Activated naive CD4-positive, alpha-beta T cell (primary cell): ENCODE data around the gene PCDHGA6.
"Not testable (repeated sequence)": the region's sequence is repeated elsewhere in the genome, so short reads cannot be mapped to it uniquely, and the experiment has no call there.

Experiments used
- DNase-seq, 4 experiments: peaks; one replicate each; lab custom pipeline; 2025; lab: John Stamatoyannopoulos, UW

Gene PCDHGA6

DNA sequence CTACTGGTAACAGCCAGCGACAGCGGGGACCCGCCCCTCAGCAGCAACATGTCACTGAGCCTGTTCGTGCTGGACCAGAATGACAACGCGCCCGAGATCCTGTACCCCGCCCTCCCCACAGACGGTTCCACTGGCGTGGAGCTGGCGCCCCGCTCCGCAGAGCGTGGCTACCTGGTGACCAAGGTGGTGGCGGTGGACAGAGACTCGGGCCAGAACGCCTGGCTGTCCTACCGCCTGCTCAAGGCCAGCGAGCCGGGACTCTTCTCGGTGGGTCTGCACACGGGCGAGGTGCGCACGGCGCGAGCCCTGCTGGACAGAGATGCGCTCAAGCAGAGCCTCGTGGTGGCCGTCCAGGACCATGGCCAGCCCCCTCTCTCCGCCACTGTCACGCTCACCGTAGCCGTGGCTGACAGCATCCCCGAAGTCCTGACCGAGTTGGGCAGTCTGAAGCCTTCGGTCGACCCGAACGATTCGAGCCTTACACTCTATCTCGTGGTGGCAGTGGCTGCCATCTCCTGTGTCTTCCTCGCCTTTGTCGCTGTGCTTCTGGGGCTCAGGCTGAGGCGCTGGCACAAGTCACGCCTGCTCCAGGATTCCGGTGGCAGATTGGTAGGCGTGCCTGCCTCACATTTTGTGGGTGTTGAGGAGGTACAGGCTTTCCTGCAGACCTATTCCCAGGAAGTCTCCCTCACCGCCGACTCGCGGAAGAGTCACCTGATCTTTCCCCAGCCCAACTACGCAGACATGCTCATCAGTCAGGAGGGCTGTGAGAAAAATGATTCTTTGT is 20.9 kb downstream of the PCDHGA6 start:
- DNase-seq = not testable (repeated sequence)

DNA sequence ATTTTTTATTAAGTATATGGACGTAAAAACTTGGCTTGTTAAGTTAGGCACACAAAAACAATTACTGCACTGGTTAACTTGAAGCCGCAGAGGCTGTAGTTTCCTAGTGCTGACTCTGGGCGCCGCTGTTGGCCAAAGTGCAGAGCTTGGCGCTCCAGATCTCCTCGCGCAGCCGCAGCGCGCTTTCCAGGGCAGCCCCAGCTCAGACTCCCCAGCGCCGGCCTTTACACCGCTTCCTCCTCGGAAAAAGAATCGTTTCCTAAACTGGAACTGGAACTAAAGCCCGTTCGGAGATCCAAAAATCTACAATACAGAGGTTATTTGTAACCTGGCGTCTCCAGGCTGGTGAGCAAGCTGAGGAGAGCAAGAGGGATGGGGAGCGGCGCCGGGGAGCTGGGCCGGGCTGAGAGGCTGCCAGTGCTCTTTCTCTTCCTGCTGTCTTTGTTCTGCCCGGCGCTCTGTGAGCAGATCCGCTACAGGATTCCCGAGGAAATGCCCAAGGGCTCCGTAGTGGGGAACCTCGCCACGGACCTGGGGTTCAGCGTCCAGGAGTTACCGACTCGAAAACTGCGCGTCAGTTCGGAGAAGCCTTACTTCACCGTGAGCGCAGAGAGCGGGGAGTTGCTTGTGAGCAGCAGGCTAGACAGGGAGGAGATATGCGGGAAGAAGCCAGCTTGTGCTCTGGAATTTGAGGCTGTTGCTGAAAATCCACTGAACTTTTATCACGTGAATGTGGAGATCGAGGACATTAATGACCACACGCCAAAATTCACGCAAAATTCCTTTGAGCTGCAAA is 24.3 kb downstream of the PCDHGA6 start, which contains the start of gene PCDHGB5:
Gene PCDHGB5 (plus strand): TSS at position 192 of the 796 bp plus-strand sequence. CDS start 181 bp downstream, at position 373.
- DNase-seq = not testable (repeated sequence)

DNA sequence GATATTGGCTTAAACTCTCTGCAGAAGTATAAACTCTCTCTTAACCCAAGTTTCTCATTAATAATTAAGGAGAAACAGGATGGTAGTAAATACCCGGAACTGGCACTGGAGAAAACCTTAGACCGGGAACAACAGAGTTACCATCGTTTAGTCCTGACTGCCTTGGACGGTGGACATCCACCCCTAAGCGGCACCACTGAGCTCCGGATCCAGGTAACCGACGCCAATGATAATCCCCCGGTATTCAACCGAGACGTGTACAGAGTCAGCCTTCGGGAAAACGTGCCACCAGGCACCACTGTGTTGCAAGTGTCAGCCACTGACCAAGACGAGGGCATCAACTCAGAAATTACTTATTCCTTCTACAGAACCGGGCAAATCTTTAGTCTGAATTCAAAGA is 24.9 kb downstream of the PCDHGA6 start:
- DNase-seq = no peak

DNA sequence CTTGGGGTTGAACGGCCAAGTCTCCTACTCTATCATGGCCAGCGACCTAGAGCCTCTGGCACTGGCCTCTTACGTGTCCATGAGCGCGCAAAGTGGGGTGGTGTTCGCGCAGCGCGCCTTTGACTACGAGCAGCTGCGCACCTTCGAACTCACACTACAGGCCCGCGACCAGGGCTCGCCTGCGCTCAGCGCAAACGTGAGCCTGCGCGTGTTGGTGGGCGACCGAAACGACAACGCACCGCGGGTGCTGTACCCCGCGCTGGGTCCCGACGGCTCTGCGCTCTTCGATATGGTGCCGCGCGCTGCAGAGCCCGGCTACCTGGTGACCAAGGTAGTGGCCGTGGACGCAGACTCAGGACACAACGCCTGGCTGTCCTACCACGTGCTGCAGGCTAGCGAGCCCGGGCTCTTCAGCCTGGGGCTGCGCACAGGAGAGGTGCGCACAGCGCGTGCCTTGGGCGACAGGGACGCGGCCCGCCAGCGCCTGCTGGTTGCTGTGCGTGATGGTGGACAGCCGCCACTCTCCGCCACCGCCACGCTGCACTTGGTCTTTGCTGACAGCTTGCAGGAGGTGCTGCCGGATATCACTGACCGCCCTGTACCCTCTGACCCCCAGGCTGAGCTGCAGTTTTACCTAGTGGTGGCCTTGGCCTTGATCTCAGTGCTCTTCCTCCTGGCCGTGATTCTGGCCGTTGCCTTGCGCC is 26.0 kb downstream of the PCDHGA6 start:
- DNase-seq = no peak

DNA sequence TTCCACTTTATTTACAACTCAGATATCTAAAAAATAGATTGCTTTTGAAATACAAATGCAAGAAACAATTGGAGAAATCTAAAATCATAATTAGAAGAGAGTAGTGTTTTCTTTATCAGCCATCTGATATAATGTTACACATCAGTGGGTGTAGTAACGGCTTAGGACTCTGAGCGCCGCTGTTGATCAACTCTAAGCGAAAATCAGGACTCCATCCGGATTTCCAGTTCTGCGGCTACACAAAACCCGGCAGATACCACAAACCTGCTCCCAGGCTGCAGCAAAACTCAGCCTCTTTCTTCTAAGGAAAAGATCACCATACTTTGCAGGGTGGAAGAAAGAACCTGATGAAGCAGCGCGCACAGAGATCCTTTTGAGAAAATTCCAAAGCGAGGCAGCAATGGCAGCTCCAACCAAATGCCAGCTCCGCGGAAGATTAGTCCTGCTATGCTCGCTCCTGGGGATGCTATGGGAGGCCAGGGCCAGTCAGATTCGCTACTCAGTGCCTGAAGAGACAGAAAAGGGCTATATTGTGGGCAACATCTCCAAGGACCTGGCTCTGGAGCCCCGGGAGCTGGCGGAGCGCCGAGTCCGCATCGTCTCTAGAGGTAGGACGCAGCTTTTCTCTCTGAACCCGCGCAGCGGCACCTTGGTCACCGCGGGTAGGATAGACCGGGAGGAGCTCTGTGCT is 29.0 kb downstream of the PCDHGA6 start, which contains the start of gene PCDHGA9:
Gene PCDHGA9 (plus strand): TSS at position 226 of the 691 bp plus-strand sequence. CDS start 175 bp downstream, at position 401.
- no peak for DNase-seq

DNA sequence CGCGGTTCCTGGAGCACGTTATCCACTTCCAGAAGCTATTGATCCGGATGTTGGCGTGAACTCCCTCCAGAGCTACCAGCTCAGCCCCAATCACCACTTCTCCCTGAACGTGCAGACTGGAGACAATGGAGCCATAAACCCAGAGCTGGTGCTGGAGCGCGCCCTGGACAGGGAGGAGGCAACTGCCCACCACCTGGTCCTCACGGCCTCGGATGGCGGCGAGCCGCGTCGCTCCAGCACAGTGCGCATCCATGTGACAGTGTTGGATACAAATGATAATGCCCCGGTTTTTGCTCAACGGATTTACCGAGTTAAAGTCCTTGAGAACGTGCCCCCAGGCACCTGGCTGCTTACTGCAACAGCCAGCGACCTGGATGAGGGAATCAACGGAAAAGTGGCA is 29.7 kb downstream of the PCDHGA6 start:
- no peak for DNase-seq

DNA sequence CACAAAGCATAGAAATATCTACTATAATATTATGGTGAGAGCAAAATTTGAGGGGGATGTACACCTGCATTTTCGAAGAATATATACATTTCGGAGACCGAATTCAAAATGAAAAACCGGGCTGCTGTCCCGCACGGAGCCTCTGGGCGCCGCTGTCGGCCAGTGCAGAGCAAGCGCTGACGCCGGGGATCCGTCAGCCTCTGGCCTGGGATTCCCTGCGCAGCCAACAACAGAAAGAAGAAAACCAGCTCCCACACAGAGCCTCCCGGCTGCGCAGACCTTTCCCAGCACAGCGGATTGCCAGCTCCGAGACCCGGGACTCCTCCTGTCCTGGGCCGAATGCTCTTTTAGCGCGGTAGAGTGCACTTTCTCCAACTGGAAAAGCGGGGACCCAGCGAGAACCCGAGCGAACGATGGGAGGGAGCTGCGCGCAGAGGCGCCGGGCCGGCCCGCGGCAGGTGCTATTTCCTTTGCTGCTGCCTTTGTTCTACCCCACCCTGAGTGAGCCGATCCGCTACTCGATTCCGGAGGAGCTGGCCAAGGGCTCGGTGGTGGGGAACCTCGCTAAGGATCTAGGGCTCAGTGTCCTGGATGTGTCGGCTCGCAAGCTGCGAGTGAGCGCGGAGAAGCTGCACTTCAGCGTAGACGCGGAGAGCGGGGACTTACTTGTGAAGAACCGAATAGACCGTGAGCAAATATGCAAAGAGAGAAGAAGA is 34.3 kb downstream of the PCDHGA6 start, which contains the start of gene PCDHGB6:
Gene PCDHGB6 (plus strand): TSS at position 232 of the 716 bp plus-strand sequence. CDS start 182 bp downstream, at position 414.
- peak in 1 of 4 experiments; percentile 21 for DNase-seq

DNA sequence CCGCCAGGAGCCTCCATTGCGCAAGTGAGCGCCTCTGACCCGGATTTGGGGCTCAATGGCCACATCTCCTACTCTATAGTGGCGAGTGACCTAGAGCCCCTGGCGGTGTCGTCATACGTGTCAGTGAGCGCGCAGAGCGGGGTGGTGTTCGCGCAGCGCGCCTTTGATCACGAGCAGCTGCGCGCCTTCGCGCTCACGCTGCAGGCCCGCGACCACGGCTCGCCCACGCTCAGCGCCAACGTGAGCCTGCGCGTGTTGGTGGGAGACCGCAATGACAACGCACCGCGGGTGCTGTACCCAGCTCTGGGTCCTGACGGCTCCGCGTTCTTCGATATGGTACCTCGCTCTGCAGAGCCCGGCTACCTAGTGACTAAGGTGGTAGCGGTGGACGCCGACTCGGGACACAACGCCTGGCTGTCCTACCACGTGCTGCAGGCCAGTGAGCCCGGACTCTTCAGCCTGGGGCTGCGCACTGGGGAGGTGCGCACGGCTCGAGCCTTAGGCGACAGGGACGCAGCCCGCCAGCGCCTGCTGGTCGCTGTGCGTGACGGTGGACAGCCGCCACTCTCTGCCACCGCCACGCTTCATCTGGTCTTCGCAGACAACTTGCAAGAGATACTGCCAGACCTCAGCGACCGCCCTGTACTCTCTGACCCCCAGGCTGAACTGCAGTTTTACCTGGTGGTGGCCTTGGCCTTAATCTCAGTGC is 36.1 kb downstream of the PCDHGA6 start:
- DNase-seq = no peak

DNA sequence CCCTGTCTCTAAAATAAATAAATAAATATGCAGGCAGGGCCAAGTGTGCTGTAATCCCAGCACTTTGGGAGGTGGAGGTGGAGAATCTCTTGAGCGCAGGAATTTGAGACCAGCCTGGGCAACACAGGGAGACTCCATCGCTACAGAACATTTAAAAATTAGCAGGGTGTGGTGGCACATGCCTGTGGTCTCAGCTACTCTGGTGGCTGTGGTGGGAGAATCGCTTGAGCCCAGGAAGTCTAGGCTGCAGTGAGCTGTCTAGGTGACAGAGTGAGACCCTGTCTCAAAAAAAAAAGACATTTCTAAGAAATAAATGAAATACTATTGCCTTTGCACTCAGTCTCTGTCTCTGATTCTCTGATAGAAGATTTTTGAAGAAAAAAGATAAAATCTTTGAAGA is 37.9 kb downstream of the PCDHGA6 start:
- DNase-seq = no peak

DNA sequence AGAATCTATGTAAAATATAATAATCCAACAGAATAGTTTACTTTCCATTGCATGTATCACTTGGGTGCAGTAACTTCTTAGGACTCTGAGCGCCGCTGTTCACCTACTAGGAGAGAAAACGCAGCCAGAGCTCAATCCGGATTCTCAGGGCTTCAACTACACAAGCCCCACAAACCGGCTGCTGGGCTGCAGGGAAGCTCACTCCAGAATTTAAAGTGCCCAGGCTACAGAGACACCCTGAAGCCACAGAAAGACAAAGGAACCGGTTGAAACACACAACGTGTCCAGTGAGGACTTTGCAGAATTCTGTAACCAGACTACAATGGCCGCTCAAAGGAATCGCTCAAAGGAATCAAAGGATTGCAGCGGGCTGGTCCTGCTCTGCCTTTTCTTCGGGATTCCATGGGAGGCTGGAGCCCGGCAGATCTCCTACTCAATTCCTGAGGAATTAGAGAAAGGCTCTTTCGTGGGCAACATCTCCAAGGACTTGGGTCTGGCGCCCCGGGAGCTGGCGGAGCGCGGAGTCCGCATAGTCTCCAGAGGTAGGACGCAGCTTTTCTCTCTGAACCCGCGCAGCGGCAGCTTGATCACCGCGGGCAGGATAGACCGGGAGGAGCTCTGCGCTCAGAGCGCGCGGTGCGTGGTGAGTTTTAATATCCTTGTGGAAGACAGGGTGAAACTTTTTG is 39.3 kb downstream of the PCDHGA6 start, which contains the start of gene PCDHGA10:
Gene PCDHGA10 (plus strand): TSS at position 134 of the 686 bp plus-strand sequence. CDS start 189 bp downstream, at position 323.
- peak in 1 of 4 experiments; percentile 35 for DNase-seq

DNA sequence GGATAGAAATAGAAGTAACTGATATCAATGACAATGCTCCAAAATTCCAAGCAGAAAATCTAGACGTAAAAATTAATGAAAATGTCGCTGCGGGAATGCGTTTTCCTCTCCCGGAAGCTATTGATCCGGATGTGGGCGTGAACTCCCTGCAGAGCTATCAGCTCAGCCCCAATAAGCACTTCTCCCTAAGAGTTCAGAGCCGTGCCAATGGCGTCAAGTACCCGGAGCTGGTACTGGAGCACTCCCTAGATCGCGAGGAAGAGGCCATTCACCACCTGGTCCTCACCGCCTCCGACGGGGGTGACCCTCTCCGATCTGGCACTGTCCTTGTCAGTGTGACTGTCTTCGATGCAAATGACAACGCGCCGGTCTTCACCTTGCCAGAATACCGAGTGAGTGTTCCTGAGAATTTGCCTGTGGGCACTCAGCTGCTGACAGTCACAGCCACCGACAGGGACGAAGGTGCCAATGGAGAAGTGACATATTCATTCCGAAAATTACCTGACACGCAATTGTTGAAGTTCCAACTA is 39.9 kb downstream of the PCDHGA6 start:
- DNase-seq = no peak

DNA sequence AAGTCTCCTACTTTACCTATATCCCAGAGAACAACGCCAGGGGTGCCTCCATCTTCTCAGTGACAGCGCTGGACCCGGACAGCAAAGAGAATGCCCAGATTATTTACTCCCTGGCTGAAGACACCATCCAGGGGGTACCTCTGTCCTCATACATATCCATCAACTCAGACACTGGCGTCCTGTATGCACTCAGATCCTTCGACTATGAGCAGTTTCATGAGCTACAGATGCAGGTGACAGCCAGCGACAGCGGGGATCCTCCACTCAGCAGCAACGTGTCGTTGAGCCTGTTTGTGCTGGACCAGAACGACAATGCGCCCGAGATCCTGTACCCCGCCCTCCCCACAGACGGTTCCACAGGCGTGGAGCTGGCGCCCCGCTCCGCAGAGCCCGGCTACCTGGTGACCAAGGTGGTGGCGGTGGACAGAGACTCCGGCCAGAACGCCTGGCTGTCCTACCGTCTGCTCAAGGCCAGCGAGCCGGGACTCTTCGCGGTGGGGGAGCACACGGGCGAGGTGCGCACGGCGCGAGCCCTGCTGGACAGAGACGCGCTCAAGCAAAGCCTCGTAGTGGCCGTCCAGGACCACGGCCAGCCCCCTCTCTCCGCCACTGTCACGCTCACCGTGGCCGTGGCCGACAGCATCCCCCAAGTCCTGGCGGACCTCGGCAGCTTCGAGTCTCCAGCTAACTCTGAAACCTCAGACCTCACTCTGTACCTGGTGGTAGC is 41.0 kb downstream of the PCDHGA6 start:
- not testable (repeated sequence) for DNase-seq

DNA sequence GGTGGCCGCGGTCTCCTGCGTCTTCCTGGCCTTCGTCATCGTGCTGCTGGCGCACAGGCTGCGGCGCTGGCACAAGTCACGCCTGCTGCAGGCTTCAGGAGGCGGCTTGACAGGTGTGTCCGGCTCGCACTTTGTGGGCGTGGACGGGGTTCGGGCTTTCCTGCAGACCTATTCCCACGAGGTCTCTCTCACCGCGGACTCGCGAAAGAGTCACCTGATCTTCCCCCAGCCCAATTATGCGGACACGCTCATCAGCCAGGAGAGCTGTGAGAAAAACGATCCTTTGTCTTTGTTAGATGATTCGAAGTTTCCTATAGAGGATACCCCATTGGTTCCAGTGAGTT is 41.6 kb downstream of the PCDHGA6 start:
- DNase-seq = not testable (repeated sequence)

DNA sequence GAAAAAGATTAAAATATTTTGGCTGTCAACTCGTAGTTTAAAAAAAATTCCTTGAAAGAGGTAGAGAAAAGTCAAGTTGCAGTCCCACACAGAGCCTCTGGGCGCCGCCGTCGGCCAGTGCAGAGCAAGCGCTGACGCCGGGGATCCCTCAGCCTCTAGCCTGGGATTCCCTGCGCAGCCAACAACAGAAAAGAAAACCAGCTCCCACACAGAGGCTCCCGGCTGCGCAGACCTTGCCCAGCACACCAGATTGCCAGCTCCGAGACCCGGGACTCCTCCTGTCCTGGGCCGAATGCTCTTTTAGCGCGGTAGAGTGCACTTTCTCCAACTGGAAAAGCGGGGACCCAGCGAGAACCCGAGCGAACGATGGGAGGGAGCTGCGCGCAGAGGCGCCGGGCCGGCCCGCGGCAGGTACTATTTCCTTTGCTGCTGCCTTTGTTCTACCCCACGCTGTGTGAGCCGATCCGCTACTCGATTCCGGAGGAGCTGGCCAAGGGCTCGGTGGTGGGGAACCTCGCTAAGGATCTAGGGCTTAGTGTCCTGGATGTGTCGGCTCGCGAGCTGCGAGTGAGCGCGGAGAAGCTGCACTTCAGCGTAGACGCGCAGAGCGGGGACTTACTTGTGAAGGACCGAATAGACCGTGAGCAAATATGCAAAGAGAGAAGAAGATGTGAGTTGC is 43.9 kb downstream of the PCDHGA6 start, which contains the start of gene PCDHGB7:
Gene PCDHGB7 (plus strand): TSS at position 184 of the 679 bp plus-strand sequence. CDS start 183 bp downstream, at position 367.
- DNase-seq = not testable (repeated sequence)

DNA sequence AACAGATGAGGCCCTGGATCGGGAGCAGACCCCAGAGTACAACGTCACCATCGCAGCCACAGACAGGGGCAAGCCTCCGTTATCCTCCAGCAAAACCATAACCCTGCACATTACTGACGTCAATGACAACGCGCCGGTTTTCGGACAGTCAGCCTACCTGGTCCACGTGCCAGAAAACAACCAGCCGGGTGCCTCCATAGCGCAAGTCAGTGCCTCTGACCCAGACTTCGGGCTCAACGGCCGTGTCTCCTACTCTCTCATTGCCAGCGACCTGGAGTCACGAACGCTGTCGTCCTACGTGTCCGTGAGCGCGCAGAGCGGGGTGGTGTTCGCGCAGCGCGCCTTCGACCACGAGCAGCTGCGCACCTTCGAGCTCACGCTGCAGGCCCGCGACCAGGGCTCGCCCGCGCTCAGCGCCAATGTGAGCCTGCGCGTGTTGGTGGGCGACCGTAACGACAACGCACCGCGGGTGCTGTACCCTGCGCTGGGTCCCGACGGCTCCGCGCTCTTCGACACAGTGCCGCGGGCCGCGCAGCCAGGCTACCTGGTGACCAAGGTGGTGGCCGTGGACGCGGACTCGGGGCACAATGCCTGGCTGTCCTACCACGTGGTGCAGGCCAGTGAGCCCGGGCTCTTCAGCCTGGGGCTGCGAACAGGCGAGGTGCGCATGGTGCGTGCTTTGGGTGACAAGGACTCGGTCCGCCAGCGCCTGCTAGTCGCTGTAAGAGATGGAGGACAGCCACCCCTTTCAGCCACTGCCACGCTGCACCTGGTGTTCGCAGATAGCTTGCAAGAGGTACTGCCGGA is 45.6 kb downstream of the PCDHGA6 start:
- DNase-seq = no peak

DNA sequence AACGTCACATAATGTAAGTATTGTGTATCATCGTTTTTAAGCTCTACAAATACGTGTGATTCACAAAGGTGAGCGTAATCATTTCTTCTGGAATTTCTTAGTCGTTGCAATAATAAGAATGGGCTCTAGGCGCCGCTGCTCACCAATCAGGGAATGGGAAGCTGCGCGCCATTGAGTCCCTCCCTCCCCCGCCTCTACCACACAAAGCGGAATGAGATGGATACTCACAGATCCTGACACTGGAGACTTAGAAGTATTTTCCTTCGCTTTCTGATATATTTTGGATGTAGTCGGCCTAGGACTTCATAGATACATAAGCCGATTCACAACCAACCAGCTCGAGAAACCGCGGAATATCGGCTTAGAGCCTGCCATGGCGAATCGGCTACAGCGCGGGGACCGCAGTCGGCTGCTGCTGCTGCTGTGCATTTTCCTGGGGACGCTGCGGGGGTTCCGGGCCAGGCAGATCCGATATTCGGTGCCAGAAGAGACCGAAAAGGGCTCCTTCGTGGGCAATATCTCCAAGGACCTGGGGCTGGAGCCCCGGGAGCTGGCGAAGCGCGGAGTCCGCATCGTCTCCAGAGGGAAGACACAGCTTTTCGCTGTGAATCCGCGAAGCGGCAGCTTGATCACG is 47.3 kb downstream of the PCDHGA6 start, which contains the start of gene PCDHGA11:
Gene PCDHGA11 (plus strand): TSS at position 197 of the 634 bp plus-strand sequence. CDS start 177 bp downstream, at position 374.
- DNase-seq = no peak
